Measurements from ENCODE around the gene FSIP1. TPM values are rescaled to one million over a fixed set of nuclear protein-coding genes. Genes with fewer than 3 reads are reported as not detected.

The FSIP1 gene
- polyA plus RNA-seq, 1 donor = 3.6 TPM

DNA sequence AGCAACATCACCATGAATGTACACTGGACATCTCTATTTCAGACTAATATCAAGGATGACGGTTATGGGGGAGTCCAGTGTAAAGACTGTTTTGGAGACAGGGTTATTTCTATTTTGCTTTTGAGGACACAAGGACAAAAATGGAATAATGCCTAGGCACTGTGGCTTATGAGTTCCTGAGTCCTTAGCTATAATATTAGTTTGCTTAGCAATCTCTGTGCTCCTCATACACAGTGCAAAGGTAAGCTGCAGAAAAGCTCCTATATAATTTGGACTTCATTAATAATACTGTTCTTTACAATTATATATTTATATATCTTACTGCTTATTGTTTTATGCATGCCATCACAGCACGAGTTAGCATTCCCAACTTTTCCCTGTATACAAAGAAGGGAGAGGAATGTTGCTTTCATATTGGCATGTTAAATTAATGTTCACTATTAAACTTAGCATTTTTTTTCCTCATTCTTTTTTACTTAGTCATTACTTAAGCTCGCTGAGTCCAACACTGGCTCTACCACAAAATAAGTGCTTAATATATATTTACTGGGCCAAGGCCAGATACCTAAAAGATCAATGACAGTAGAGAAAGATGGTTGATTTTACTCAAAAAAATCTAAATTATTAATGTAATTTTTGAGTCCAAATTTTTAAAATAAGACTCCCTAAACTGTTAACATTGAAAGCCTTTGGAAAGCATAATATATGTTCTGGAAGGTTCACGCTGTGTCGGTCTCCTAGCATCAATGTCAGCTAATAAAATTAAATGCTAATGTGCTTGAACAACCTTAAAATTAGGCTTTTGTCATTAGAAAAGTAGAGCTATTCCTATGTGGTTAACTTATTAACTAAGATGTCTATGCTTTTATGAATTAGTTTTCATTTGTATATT, 187.9 kb downstream of the FSIP1 start:
- DNase-seq = no peak

DNA sequence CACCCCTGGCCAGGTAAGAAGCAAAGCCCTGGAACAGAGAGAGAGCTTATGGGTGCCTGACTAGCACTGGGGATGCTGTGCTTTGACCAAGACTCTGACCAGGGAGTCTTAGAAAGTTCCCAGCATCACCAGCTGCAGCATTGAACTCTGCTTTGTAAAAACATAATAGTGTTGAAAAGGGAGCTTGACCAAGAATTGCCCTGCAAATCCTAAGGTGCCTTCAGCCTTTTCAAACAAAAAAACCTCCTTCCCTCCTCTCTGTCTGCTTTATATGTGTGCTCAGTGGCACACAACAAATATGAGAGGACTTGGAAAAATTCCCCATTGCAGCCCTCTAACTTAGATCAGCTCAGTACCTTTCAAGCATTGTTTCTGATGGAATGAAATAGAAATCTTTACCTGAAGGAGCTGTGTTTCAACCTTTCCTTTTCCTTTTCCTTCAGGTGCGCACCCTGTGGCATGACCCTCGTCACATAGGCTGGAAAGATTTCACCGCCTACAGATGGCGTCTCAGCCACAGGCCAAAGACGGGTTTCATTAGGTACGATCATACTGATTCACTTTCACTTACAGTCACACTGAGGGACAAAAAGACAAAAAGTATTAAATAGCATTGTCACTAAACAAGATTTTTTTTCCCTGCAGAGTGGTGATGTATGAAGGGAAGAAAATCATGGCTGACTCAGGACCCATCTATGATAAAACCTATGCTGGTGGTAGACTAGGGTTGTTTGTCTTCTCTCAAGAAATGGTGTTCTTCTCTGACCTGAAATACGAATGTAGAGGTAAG, 188.8 kb downstream of the FSIP1 start:
- DNase-seq = no peak

DNA sequence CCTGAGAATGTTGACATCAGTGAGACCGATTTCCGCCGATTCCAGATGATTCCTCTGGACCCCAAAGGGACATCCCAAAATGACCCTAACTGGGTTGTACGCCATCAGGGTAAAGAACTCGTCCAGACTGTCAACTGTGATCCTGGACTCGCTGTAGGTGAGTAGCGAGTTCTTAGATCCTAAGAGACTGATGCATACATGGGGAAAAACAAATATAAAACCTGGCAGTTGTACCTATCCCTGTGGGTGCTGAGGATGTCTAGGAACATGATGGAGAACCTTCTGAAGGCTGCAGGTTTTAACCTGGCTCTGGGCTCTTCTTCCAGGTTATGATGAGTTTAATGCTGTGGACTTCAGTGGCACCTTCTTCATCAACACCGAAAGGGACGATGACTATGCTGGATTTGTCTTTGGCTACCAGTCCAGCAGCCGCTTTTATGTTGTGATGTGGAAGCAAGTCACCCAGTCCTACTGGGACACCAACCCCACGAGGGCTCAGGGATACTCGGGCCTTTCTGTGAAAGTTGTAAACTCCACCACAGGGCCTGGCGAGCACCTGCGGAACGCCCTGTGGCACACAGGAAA, 189.5 kb downstream of the FSIP1 start:
- DNase-seq = no peak

DNA sequence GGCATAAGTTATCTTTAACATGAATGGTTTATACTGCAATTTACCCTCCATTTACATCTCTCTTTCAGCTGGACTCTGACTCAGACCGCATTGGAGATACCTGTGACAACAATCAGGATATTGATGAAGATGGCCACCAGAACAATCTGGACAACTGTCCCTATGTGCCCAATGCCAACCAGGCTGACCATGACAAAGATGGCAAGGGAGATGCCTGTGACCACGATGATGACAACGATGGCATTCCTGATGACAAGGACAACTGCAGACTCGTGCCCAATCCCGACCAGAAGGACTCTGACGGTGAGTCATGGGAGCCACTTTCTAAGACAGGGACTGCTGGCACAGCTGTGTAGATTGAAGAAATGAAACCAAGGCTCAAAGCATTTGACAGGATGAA, 190.1 kb downstream of the FSIP1 start:
- DNase-seq = no peak

DNA sequence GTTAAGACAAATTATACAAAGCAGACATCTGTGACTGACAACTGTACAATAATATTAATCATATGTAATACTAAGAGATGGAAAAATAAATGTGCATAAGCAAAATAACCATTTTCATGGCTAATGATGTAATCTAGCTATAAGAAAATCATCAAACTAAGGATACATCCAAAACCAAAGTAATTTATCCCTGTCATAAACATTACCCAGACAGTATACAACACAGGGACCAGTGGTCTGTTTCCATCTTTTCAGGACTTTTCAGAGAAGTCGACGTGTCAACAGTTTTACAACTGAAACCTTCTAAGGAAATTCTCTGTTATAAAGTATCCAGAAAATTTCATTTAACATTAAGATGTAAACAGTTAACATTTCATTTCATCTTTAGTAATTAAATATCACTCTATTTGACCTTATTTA, 190.7 kb downstream of the FSIP1 start:
- no peak for DNase-seq

DNA sequence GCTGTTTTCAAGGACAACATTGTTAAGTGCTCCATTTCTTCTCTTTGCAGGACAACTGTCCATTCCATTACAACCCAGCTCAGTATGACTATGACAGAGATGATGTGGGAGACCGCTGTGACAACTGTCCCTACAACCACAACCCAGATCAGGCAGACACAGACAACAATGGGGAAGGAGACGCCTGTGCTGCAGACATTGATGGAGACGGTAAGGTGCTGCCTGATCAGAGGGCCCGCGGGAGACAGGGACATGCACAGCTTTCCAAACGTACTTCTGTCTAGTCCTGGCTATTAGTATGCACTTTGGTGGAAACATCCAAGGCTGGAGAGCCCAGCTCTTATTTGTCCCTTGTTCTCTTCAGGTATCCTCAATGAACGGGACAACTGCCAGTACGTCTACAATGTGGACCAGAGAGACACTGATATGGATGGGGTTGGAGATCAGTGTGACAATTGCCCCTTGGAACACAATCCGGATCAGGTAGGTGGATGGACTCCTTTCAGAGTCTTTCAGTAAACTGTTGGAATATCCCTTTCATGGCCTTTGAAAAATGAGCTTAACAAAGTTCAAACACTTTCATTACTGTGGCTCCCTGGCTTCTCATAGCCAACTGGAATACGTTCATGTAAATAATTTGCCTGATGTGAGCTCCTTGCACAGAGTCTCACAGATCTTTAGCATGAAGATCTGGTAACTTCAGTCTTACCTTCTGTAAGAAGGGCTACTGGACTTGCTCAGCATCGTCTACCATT, 191.3 kb downstream of the FSIP1 start:
- DNase-seq = no peak

DNA sequence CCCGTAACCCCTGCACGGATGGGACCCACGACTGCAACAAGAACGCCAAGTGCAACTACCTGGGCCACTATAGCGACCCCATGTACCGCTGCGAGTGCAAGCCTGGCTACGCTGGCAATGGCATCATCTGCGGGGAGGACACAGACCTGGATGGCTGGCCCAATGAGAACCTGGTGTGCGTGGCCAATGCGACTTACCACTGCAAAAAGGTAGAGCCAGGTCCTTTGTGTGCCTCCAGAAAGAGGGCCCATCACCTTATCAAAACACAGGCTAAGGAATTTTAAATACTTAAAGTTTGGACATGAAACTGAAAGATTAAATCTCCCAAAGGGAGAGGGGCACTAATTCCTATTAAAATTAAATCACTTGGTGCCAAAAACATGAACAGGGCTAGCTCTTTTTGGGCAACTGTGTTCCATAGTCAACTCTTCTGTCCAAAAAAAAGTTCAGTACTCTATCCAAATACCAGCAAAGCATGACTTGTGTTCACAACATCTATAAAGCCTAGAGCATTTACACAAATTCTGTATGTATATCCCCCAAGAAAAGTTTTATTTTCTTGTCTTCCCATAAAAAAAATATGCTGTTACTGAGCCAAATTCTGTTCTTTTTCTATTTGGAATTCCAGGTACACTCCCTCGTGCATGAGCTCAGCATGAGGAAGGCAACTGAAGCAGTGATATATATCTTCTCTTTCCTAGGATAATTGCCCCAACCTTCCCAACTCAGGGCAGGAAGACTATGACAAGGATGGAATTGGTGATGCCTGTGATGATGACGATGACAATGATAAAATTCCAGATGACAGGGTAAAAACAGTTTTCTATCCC, 192.6 kb downstream of the FSIP1 start:
- no peak for DNase-seq

DNA sequence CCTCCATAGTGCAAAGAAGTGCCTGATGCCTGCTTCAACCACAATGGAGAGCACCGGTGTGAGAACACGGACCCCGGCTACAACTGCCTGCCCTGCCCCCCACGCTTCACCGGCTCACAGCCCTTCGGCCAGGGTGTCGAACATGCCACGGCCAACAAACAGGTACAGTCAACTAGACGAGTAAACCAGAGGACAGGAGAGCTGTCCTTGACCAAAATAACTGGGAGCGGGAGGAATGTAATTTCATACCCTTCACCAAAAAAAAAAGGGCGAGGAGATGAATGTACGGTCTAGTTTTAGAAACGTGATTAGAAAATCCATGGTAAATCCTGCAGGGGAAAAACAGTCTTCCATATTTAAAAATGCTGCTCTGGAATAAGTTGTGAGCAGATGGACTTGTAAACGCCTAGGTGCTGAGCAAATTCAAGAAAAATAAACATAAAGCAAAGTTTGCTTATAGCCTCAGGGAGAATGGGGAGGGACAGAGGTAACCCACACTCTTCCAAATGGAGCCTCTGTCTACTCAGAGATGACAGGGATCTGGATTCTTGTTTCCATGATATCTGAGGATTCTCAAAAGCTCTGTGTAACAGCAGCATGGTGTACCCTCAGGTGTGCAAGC, 193.3 kb downstream of the FSIP1 start:
- DNase-seq = no peak

DNA sequence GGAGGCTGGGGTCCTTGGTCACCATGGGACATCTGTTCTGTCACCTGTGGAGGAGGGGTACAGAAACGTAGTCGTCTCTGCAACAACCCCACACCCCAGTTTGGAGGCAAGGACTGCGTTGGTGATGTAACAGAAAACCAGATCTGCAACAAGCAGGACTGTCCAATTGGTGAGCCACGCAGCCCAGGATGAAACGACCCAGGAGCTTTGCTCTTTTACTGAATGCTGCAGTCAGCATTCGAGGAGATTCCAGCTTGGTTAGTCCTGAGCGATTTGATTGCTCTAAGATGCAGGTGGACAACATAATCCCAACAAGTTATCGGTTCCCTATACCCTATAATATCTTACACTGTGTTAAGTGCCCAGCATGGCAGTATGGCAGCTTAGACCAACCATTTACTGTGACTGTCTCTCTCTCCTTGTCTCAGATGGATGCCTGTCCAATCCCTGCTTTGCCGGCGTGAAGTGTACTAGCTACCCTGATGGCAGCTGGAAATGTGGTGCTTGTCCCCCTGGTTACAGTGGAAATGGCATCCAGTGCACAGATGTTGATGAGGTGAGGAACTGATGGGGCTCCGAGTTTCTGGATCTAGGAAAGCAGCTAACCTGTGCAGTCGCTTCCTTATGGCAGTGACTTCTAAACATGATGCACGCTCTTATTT, 194.0 kb downstream of the FSIP1 start:
- DNase-seq = no peak

DNA sequence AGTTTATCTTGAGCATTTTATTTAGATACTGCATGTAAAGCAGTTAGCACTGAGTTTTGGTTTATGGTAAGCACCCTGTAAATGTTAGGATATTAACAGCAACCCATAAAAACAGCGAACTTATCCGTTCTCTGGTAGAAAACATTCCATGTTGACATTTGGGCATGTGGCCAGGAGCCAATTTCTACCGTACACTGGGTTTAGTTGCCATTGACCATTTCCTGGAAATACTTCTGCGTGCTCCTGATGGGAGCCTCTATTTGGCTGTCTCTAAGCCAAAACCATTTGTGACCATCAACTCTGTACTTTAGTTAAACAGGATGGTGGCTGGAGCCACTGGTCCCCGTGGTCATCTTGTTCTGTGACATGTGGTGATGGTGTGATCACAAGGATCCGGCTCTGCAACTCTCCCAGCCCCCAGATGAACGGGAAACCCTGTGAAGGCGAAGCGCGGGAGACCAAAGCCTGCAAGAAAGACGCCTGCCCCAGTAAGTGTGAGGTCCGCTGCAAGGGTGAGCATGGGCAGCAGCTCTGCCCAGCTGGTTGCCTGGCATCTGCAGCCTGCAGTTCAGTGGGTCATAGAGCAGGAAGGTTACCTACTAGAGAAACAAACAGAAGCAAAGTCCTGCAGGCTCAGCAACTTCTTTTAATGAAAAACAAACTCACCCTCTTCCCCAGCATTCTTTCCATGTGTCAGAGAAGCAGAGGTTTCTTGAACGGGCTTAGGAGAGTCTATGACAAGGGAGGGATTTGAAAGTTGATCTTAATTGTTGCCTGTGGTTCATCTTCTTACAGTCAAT, 194.7 kb downstream of the FSIP1 start:
- no peak for DNase-seq

DNA sequence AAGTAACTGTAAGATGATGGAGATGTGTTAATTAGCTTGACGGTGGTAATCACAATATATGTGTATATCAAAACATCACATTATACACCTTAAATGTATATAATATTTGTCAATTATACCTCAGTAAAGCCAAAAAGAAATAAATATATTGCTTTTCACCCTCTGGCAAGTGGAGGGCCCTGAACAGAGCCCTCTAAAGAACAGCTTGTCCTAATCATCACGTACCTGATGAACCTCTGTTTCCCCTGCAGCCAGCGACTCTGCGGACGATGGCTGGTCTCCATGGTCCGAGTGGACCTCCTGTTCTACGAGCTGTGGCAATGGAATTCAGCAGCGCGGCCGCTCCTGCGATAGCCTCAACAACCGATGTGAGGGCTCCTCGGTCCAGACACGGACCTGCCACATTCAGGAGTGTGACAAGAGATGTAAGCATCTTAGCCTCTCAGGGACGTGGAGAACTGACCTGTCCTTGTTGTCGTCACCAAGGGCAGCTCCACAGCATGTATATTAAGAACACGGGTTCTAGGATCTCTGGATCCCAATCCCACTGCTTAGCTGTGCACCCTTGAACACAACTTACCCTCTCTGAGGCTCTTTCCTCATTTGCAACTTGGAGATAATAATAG, 195.4 kb downstream of the FSIP1 start:
- no peak for DNase-seq

DNA sequence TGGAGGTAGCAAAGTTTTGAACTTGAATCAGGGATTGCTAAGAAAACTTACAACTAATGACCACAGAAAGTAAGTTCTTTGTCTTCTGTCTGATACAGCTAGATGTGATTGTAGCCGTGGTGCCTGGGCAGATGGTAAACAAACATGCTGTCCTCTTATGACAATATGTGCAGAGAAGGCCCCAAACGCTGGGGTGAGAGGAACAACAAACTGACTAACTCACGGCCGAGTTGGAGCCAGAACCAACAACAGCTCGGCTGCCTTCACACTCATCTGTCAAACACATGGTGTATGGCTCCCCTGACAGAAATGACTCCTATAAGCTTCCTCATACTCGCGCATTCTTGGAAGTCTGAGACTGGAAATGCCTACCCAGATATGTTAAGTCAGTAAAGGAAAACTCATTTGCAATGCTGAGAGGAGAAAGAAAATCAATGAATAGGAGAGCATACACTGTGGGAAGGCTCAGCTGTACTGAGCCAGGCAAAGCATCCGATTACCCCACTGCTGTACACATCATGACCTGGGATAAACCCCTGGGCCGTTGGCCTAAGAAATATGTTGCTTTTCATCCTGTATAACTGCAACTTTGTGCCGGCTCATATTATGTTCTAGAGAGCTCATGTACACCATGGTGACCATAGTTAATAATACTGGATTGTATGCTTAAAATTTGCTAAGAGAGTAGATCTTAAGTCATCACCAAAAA, 196.1 kb downstream of the FSIP1 start:
- no peak for DNase-seq

DNA sequence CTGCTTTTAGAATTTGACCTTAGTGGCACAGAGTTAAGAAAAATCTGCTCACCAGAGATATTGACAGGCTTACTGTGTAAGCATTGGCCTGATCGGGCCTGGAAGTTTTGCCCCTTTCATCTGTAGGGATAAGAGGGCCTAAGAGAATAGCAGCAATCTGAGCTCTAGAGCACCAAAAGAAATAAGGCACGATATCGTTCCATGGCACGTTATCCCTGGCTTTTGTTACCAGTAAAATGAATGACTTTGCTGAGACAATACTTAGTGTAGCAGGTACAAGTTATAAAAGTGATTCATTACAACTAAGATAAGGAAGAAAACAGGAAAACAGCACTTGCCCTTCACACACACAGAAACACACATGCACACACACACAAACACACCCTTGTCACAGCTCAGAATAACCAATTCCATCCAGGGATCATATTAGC, 196.8 kb downstream of the FSIP1 start:
- no peak for DNase-seq

DNA sequence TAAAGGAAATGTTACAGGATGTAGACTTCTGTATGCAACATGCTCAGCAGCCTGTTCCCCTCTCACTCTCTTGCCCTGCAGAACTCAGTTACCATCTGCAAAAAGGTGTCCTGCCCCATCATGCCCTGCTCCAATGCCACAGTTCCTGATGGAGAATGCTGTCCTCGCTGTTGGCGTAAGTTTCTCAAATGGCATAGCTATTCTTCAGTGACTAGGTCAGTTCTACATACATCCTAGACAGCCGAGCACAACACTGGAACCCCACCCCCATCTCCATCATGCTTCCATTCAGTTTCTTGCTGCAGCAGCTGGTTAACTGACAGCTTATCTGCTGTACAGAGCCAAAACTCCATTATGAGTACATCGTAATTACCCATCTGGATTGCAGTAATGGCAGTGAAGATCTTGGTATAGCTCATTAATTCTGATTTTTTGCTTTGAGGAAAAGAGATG, 197.2 kb downstream of the FSIP1 start:
- no peak for DNase-seq

DNA sequence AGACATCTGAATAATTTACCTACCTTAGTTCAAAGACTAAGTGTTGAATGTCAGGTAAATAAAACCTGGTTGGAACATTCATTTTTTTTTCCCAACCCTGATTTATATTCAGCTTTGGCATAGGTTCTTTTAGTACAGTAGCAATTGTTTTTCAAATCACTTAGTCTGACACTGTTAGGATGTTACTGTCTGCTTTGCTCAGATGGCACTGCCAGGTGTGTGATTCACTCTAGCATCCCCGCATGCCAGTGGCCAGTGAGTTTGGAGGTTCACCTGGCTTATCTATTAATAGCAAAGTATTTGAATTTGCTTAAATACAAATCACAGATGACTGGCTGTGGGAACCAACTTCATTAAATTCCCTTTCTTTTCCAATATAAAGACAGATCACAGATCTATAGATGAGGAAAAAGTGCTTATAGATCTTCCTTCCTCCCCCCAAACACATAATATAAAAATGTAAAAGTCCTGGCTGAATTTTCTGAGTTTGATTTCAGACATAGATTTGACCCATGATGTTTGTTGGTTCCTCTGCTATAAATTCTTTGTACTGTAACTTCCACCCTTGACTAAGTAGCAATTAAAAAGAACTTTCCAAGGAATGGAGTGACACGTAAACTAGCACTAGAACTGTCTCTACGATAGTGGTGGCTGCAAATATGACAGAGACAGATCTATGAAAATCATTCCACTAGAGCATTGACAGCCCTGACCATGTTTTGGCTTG, 197.8 kb downstream of the FSIP1 start:
- DNase-seq = no peak

DNA sequence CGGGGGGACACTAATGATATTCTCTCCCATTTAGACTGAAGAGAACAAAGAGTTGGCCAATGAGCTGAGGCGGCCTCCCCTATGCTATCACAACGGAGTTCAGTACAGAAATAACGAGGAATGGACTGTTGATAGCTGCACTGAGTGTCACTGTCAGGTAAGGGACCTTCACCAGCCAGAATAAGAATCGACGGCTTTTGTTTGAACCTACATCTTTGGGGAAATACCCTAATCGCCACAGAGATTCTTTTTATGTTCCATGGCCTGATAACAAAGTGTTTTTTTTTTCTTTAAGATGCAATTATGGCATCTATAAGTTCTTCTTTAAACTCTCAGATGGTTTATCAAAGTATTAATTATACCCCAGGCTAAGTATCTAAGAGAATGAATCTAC, 198.4 kb downstream of the FSIP1 start:
- DNase-seq = no peak

DNA sequence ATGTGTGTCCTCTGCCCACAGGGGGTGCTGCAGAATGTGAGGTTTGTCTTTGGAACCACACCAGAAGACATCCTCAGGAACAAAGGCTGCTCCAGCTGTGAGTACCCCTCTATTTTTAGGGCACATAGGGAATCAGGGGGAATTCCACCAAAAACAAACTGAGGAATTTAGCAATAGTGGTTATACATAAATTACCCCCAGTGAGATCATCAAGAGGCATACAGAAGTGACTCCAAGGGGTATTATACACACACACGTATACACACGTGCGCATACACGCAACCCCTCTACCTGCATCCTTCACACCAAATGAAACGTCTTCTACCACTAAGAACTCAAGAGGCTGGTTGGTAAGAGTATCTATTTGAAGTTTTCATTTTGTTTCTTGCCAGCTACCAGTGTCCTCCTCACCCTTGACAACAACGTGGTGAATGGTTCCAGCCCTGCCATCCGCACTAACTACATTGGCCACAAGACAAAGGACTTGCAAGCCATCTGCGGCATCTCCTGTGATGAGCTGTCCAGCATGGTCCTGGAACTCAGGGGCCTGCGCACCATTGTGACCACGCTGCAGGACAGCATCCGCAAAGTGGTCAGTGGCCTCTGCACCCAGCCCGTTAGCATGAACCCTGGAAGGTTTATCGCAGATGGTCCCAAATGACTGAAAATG, 198.9 kb downstream of the FSIP1 start:
- DNase-seq = no peak

All from left kidney (tissue), 2 donors.